ENCODE measurements around the gene UNC93A. TPM values are rescaled to one million over a fixed set of nuclear protein-coding genes. Genes with fewer than 3 reads are reported as not detected.
"Not testable (repeated sequence)": the region's sequence is repeated elsewhere in the genome, so short reads cannot be mapped to it uniquely, and the experiment has no call there.

The UNC93A gene
- total RNA-seq, 2 experiments from 2014 or later, result not detected

DNA sequence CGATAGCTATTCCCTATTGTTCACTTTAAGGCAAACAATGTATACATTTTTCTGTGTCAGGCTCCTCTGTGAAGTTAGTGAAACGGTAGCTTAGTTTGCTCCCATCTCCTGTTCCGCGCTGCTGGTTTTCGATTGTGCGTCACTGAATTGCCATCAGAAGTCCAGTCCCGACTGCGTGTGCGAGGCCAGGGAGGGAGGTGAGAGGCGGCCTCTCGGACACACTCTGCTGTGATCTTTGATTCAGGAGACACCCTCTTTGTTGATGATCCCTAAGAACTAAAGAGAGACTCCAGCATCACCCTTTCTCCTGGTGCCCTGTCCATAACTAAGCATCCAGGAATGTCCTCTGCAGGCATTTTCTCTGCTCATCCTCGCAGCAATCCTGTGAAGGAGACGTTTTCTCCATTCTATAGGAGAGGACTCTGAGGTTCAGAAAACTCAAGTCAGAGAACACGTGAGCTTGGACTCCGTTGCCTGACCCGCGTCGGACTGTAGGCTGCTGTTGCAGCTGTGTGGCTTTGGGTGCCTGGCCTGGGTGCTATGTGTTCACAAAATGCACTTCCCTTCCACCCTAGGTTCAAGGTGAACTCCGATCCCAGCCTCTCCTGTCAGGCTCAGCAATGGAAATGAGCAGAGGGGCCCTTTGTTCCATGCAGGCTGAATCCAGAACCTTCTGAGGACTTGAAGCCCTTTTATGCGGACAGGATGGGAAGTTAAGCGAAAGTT lies 24.1 kb upstream of the UNC93A start:
- DNase-seq (ENCODE audit: low spot score), result no peak
- H3K9me3 ChIP-seq (ENCODE audit: low read length), result no peaks in the 10 kb centered on the region
- POLR2A ChIA-PET, result no interaction called here
- H3K4me2 ChIP-seq (ENCODE audit: low read length), result no peak overlapping the region
- H3K4me3 ChIP-seq (ENCODE audit: low read depth, low read length, poor library complexity, severe bottlenecking), result no peak overlapping the region
- intact Hi-C loops (cut with micrococcal nuclease; ENCODE audit: unreplicated experiment), result no loop called here
- no peak overlapping the region for H3K27ac ChIP-seq (ENCODE audit: low read depth, low read length, poor library complexity, severe bottlenecking)
- H4K20me1 ChIP-seq (ENCODE audit: insufficient read depth, low read length), result no peaks in the 10 kb centered on the region
- no peaks in the 10 kb centered on the region for H3K9me2 ChIP-seq (ENCODE audit: insufficient read depth, low read length)
- H2AFZ ChIP-seq (ENCODE audit: low read length), result no peak overlapping the region
- no peaks in the 10 kb centered on the region for H3K36me3 ChIP-seq (ENCODE audit: insufficient read depth, low read length)
- no TSS peak for BruUV-seq (replicated peaks)
- CTCF ChIA-PET (ENCODE audit: unreplicated experiment), result no interaction called here
- TF ChIP-seq EZH2phosphoT487 (IDR thresholded peaks at IDR 0.05; ENCODE audit: borderline replicate concordance, low read depth, low read length), result no peak
- TF ChIP-seq, protein P1, sequence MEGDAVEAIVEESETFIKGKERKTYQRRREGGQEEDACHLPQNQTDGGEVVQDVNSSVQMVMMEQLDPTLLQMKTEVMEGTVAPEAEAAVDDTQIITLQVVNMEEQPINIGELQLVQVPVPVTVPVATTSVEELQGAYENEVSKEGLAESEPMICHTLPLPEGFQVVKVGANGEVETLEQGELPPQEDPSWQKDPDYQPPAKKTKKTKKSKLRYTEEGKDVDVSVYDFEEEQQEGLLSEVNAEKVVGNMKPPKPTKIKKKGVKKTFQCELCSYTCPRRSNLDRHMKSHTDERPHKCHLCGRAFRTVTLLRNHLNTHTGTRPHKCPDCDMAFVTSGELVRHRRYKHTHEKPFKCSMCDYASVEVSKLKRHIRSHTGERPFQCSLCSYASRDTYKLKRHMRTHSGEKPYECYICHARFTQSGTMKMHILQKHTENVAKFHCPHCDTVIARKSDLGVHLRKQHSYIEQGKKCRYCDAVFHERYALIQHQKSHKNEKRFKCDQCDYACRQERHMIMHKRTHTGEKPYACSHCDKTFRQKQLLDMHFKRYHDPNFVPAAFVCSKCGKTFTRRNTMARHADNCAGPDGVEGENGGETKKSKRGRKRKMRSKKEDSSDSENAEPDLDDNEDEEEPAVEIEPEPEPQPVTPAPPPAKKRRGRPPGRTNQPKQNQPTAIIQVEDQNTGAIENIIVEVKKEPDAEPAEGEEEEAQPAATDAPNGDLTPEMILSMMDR (conservative IDR thresholded peaks at IDR 0.05; ENCODE audit: low read length), result no peak
- H3K79me2 ChIP-seq (ENCODE audit: insufficient read depth, low read depth, low read length), result no peaks in the 10 kb centered on the region
- H3K4me1 ChIP-seq (ENCODE audit: insufficient read depth, low read length, poor library complexity, severe bottlenecking), result no peaks in the 10 kb centered on the region

DNA sequence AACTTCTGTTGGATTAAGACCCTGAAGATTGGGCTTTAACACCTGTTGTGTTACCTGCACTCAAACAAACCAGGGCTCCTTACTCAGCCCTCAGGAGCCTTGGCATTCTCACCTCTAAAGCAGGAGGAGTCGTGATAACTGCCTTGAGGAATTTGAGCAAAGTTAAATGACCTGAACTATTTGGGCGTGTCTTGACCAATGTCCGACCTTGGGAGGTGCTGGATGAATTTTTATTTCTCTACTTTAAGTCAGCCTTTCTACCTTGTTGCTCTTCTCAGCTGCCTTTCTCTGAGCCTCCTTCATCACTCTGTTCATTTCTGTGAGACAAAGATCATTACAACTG lies 23.6 kb upstream of the UNC93A start:
- intact Hi-C loops (cut with micrococcal nuclease; ENCODE audit: unreplicated experiment); BruUV-seq (replicated peaks); H3K36me3 ChIP-seq (ENCODE audit: insufficient read depth, low read length); CTCF ChIA-PET (ENCODE audit: unreplicated experiment); H3K4me2 ChIP-seq (ENCODE audit: low read length); H2AFZ ChIP-seq (ENCODE audit: low read length); H3K79me2 ChIP-seq (ENCODE audit: insufficient read depth, low read depth, low read length); POLR2A ChIA-PET; DNase-seq (ENCODE audit: low spot score); H3K9me3 ChIP-seq (ENCODE audit: low read length); H4K20me1 ChIP-seq (ENCODE audit: insufficient read depth, low read length); H3K4me1 ChIP-seq (ENCODE audit: insufficient read depth, low read length, poor library complexity, severe bottlenecking); H3K4me3 ChIP-seq (ENCODE audit: low read depth, low read length, poor library complexity, severe bottlenecking); H3K9me2 ChIP-seq (ENCODE audit: insufficient read depth, low read length); H3K27ac ChIP-seq (ENCODE audit: low read depth, low read length, poor library complexity, severe bottlenecking): not testable (repeated sequence)

DNA sequence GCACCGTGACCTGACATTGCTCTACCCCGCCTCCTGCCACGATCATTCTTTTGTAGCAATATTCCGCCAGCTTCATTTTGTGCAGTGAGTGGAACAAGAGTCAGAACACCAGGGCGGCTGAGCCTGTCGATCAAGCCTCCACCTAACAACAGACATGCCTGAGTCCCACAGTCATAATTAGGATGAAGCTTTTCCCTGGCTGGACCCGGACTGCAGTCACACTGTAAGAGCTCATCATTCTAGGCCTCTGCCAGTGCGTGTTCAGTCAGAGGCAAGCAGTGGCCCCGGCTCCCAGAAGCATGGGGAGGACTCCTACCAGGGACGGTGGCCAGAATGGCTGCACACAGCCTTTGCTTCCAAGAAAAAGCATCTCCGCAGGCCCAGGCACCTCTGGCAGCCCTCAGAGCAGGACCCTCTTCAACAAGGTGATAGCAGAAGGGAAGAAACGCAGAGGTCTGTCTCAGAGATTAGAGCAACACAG lies 23.2 kb upstream of the UNC93A start:
- Histone ChIP-seq H4K20me1 (ENCODE audit: insufficient read depth, low read length) (no peaks in the 10 kb centered on the region), H3K9me2 (ENCODE audit: insufficient read depth, low read length) (no peaks in the 10 kb centered on the region), H3K4me2 (ENCODE audit: low read length) (no peak overlapping the region), H3K4me1 (ENCODE audit: insufficient read depth, low read length, poor library complexity, severe bottlenecking) (no peaks in the 10 kb centered on the region), H3K79me2 (ENCODE audit: insufficient read depth, low read depth, low read length) (no peaks in the 10 kb centered on the region), H3K4me3 (ENCODE audit: low read depth, low read length, poor library complexity, severe bottlenecking) (no peak overlapping the region), H2AFZ (ENCODE audit: low read length) (no peak overlapping the region), H3K9me3 (ENCODE audit: low read length) (no peaks in the 10 kb centered on the region), H3K27ac (ENCODE audit: low read depth, low read length, poor library complexity, severe bottlenecking) (no peak overlapping the region), H3K36me3 (ENCODE audit: insufficient read depth, low read length) (no peaks in the 10 kb centered on the region)
- intact Hi-C loops (cut with micrococcal nuclease; ENCODE audit: unreplicated experiment), result no loop called here
- CTCF ChIA-PET (ENCODE audit: unreplicated experiment), result no interaction called here
- POLR2A ChIA-PET, result interaction anchor here (0.8 kb wide), 1 partner anchor 13 kb away, joined by 3 read pairs; no protein-coding TSS in a partner anchor
- TF ChIP-seq, protein P1 (conservative IDR thresholded peaks at IDR 0.05; ENCODE audit: low read length), result no peak
- no peak for TF ChIP-seq EZH2phosphoT487 (IDR thresholded peaks at IDR 0.05; ENCODE audit: borderline replicate concordance, low read depth, low read length)
- BruUV-seq (replicated peaks), result no TSS peak
- DNase-seq (ENCODE audit: low spot score), result no peak
